Umbilical cord (tissue), 2 donors: Measurements from ENCODE around the gene PDE8B. TPM values are rescaled to one million over a fixed set of nuclear protein-coding genes. Genes with fewer than 3 reads are reported as not detected.

Experiments used
- DNase-seq: peaks from one replicate; pipeline ENCODE4 v3.0.0-alpha.2; 2015; ENCODE audit warnings: low spot score
- total RNA-seq: library from RNA; depleted of rRNA; stranded (reverse); fragments of >200 nt; gene quantifications from one replicate; pipeline ENCODE4 v1.2.3, GENCODE V29; 2014; ENCODE audit warnings: low replicate concordance; ENCODE audit not compliant: insufficient read depth

The PDE8B gene
- total RNA-seq, 1 donor from 2014 or later, result 5.8 TPM

DNA sequence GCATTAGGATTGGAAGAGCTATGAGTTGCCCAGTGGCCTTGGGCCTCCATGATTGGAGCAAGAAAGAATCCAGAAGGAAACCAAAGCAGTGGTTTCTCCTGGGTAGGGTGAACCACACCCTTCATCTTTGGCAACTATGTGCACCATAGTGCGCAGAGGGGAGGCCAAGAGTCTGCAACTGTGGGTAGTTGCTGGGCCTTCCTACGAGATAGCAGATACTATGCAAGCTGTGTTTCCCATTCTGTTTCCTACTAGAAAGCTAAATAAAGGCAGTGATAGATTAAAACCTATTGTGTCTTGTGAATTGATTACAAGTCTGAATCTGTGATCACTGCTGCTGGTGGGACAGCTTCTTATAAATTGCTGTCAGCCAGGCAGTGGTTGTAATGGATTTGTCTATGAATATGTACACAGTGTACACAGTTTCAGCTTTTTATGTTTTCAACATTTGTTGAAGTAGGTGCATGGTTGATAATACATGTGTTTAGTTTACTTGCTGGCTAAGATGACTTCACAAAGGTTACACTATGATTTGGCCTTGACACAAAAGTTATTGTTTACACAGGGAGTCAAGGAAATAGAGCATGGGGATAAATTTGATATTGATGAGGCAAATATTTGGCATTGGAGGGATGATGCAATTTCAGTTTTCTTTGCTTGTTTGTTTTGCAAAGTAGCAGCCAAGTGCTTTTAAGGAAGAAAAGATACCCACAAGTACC, 23.7 kb upstream of the PDE8B start:
- DNase-seq, result no peak

DNA sequence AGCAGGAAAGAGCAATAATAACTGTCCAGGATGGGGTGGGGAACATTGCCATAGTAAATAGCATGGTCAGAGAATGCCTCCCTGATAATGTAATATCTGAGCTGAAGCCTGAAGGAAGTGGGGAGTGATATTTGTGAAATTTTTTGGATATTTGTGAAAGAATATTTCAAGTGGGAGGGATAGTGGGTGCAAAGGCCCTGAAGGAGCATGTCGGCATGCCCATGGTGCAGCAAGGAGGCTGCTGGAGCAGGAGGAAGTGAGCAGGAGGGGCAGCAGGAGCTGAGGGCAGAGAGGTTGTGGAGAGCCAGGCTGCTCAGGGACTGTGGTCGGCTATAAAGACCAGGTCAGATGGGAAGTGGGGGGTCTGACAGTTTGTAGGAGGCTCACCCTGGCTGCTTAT, 21.1 kb upstream of the PDE8B start:
- DNase-seq, result no peak

DNA sequence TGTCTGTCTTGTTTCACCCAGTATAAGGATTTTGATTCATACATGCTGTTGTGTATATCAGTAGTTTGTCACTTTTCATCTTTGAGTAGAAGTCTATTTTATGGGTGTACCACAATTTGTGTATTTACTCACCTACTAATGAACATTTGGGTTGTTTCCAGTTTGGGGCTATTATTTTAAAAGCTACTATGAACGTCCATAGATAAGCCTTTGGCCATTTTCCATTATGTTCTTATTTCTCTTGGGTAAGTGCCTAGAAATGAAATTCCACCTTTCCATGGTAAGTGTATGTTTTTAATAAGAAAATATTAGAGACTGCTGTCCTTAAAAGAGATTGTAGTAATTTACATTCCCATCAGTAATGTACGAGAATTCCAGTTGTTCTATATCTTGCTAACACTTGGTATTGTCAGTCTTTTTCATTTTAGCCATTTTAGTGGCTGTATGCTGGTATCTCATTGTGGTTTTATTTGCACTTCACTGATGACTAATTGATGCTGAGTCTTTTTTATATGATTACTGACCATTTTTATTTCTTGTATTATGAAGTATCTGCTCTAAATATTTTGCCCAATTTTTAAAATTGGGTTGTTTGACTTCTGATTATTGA, 17.9 kb upstream of the PDE8B start:
- no peak for DNase-seq

DNA sequence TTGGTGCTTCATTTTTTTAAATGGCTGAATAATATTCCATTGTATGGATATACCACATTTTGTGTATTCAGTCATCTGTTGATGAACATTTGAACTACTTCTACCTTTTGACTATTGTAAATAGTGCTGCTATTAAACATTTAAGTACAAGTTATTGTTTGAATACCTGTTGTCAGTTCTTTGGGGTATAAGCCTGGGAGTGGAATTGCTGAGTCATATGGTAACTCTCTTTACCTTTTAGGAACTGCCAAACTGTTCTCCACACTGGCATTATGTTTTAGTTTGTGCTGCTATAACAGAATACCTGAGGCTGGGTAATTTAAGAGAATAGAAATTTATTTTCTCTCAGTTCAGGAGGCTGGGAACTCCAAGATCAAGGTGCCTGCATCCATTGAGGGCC, 15.7 kb upstream of the PDE8B start:
- no peak for DNase-seq

DNA sequence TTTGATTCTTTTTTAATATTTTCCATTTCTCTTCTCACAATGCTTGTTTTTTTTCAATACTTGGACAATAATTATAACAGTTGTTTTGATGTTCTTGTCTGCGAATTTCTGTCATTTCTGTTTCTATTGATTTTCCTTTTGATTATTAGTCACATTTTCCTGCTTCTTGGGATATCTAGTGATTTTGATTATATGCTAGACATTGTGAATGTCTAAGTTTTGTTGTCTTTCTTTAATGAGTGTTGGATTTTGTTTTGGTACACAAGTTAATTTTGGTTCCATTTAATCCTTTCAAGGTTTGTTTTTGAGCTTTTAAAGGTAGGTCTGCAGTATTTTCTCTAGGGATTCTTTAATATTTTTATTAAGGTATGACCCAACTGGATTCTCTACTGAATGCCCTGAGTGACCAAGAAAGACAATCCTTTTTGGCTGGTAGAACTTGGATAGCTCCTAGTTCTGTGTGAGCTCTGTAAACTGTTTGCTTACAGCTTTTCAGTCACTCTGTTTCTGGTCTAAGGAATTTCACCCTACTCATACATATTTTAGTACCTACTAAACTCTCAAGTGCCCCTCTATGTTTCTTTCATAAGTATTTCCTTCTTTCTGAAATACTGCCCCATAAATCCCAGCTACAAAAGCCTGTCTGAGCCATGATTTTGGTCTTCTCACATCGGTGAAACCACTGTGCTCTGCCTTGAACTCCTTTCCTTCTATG, 12.5 kb upstream of the PDE8B start:
- DNase-seq, result no peak

DNA sequence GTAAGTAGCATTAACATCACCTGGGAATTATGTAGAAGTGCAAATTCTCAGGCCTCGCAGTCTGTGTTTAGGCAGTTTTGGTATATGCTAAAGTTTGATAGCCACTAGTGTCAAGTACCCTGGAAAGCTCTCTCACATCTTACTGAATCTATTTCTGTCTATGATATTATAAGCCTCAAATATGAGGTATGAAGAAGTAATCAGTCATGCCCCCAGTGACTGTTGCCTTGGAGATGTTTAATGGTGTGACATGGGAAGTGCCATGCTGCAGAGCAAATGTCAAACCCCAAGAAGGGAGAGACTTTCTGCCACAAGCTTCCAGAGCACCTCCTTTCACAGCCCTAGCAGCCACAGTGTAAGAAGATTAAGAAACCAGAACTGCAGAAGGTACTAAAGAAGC, 9.8 kb upstream of the PDE8B start:
- DNase-seq, result no peak

DNA sequence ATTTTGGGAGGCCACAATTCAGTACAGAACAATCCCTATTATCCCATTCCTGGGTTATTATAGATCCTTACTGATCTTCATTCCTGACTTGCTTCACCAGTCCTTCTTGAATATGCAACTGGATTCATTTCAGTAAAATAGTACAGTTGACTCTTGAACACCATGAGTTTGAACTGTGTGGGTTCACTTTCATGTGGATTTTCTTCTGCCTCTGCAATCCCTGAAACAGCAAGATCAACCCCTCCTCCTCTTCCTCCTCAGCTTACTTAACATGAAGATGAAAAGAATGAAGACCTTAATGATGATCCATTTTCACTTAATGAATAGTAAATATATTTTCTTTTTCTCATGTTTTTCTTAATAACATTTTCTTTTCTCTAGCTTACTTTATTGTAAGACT, 8.3 kb upstream of the PDE8B start:
- DNase-seq, result no peak

DNA sequence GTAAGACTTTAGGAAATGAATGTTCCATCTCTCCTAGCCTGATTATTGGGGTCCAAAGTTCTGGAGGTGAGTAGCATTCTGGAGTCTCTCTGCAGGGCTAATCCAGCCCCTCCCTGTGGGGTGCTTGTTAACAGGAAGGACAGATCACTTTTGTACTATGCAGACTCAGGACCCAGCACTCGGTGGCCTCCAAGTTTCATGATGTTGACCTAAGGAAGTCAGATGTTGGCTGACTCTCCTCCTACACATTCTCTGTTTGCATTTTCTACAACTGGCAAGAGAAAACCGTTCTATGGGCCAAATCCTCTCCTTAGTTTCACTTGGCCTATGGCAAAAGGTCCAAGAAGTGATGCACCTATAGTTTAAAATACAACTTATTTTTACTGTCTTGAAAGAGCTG, 5.5 kb upstream of the PDE8B start:
- no peak for DNase-seq

DNA sequence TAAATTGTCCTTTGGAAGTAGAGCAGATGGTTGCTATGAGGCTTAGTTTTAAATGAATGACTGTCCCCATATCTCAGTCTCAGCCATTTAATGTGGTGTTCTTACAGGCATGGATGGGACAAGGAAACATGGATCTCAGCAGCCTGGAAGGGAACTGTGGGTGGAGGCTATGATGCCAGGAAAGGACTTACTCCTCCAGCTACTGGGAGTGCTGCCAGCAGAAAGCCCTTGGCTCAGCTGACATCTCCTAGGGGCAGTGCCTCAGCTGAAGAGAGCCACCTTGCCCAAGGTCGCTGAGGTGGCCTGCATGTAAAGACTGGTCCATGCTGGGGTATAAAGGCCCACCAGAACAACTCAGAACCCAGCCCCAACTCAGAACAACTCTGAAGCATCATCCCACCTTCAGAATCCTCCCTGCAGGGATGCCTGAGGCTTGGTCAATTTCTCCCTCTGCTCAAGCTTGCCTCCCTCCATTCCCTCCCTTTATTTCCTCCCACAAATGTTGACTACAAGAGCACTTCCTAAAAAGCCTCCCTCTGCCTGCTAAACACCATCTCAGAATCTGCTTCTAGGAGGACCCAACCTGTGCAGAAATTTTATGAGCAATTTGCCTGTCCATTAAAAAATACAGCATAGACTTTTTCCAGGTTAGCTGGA, 1.8 kb upstream of the PDE8B start:
- no peak for DNase-seq

DNA sequence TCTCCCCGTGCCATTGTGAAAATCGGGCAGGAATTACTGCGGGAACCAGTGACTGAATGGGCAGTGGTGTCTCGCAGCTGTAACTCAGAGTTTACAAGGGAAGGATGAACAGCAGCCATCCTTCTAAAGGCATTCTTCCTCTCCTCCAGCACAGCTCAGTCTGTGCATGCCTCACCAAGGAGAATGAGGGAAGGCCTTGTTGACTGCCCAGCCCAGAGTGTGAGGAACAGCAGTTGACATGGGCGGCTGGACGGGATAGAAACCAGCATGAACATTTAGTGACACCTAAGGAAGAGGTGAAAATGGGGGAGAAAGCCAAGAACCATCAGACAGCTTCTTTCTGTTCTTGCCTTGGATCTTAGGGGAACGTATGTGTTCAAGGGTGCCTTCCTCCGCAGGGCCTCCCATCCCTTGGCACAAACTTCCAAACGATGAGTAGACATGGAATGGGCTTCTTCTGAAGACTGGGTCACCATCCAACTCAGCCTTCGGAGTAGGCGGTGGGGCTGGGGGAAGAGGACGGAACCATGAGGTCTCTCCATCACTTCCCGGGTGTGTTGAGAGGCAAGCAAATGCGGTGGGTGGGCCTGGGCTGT, 887 bp upstream of the PDE8B start:
- no peak for DNase-seq

DNA sequence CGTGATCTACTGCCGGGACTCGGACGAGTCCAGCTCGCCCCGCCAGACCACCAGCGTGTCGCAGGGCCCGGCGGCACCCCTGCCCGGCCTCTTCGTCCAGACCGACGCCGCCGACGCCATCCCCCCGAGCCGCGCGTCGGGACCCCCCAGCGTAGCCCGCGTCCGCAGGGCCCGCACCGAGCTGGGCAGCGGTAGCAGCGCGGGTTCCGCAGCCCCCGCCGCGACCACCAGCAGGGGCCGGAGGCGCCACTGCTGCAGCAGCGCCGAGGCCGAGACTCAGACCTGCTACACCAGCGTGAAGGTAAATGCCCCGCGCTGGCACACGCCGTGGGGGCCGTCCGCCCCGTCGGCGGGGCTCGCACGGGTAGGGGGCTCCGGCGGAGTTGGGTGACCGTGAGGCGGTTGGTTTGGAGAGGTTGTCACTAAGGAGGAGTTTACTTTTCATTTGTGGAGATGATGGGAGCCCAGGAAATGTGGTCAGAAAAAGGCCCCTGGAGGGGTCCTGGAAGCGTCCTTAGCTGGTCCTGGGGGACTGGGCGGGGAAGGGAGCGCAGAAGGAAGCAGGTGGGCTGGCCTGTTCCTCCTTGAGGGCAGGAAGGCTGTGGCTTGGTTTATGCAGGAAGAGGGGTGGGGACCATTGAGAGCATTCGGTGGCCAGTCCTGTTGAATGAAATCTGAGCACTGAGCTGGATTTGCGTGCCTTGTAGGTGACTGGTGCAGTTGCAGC, 647 bp downstream of the PDE8B start:
- no peak for DNase-seq

DNA sequence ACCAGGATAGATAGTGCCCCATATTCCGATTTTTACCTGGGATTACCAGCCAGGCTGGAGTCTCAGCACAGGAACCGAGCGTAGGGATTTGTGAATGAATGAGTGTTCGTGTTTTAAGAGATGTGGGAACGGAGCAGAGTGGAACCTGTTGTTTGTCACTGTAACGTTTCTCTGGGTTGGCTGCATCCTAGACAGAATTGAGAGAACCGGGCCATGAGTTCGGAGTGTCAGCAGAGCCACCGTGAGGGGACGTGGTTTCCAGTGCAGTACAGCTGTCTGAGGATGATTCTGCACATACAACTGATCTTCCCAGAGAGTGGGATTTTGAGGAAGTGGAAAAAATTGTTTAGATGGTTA, 1.2 kb downstream of the PDE8B start:
- no peak for DNase-seq

DNA sequence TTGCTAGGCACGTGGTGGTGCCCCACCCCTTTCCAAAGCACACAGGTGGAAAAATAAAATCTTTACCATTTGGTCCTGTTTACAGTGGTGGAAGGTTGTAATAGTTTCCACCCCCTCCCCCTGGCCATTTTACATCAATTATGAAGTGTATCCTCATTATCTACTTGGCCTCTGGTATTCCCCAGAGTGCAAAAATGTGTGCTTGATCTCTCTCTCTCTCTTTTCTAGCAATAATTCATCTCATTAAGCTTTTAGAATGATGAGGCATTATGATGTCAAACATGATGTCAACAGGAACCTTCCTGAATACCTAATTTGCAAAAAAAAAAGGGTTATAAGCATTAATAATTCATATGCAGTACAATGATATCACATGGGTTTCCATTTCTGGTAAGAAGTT, 3.1 kb downstream of the PDE8B start:
- no peak for DNase-seq

DNA sequence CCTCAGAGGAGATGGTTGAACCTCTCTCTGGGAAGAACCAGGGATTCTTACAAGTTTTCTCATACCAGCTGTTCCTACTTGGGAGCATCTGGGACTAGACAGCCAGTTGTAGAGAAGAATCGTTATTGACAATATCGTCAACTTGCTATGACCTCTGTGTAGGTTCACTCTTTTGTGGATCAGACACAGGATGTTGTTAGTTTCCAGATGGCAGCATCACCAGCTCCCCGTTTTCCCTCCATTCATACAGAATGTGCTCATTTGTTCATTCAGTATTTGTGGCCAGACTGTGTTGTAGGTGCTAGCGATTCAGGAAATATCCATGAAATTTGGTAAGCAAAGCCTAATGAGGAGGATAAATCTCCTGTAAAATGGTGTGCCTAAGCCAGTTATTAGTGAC, 3.7 kb downstream of the PDE8B start:
- no peak for DNase-seq

DNA sequence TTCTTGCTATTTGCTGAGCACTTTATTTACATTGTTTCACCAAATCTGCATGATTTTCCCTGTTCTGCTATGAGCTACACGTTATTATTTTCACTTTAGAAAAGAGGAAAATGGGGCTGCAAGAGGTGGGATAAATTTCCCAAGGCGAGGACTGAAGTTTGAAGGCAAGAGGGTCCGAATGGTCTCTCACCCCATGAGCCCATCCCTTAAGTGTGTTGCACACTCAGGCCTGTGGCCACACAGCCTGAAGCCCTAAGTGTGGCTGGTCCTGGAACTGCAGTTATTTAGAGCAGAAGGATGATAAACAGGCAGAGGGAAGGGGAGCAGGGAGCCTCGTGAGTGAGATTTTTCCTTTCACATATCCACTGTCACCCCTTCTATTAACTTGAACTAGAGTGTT, 7.8 kb downstream of the PDE8B start:
- no peak for DNase-seq

DNA sequence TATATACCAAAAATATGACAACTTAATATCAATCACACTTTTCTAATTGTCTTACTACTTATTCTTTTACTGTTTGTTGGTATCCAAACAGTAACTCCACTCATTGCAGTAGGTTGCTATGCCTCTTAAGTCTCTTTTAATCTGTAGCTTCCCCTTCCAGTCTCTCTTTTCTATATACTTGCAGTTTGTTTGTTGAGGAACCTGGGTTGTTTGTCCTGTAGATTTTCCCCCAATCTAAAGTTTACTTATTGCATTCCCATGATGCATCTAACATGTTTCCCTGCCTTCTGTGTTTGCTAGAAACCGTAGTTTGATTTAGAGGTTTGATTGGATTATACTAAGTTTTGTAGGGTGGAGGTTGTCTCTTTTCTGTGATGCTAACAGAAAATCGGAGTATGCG, 10.6 kb downstream of the PDE8B start:
- DNase-seq, result no peak

DNA sequence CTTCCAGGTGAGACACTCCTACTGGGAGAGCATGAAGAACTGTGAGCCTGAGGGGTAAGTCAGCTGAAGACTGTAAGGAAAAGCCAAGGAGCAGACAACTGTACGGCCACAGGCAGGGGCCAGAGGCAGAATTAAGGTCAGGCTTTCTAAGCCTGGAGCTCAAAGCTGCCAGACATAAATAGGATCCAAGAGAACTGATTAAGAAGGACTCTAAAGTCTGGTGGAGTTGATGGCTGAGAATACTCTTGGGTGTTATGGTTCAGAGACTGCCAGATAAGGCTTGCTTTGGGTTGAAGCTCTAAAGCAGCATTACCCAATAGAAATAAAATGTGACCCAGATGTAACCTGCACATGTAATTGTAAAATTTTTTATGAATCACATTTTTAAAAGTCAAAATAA, 12.2 kb downstream of the PDE8B start:
- DNase-seq, result peak; percentile 64

DNA sequence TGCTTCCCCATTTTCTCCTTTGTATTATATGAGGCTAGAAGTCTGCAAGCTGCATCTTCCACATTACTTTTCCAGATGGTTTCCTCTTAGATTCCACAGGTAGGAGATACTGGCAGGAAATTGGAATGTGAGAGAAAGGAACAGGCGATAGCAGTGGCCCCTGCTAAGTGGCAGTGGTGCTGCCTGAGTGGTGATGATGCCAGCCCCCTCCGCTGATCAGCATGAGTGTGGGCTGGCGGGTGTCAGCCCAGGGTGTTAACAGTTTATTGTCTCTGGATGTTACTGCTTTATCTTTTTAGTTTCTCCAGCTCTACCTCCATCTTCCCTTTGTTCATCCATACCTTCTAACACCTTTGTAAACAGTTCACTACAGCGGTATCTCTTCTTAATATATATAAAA, 13.2 kb downstream of the PDE8B start:
- no peak for DNase-seq

DNA sequence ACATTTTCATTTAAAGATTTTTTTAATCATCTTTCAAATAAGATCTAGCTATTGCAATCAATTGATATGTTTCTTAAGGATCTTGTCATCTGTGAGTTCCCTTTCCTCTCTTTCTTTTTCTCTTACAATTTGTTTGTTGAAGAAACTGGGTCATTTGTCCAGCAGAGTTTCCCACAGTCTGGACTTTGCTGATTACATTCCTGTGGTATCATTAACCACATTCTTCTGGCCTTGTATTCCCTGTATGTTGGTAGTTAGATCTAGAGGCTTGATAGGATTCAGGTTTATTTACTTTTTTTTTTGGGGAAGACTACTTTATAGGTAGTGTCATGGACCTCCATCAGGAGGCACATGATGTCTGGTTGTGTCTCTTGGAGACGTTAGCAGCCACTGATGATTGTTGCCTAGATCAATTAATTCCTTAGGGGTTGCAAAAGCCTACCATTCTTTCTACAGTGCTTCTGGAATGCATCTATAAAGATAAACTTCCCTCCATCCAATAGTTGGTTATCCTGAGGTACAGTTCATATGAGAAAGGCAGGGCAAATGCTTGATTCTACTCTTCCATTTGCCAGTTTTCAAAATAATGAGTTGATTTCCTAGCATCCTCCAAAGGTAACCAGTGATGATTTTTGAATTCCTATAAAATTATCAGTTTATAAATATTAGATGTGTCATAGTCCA, 14.3 kb downstream of the PDE8B start:
- no peak for DNase-seq

DNA sequence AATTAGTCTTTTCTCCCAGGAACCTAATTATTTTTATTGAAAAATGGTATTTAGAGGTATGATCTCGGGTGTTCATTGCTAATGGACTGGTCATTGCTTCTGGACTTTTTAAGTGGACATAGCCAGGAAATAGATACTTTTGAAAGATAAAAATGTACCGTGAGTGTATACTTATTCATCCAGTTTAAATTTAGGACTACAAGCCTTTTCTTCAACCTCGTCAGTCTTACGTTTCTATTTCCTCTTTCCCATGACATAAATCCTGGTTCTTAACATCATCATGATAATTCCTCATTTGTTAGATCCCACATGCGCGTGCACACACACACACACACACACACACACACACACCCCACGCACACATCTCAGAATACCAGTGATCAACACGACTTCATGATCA, 15.1 kb downstream of the PDE8B start:
- no peak for DNase-seq

DNA sequence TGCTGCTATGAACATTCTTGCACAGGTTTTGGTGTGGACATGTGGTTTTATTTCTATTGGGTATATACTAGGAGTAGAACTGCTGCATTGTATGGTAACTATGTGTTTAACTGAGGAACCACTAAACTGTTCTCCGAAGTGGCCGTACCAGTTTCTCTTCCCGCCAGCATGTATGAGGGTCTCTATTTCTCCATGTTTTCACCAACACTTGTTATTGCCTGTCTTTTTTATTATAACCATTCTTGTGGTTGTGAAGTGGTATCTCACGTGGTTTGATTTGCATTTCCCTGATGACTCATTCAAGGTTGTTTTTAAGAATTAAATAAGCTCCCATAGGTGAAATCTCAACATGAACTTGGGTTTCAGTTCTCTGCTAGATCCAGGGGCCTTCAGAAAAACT, 19.4 kb downstream of the PDE8B start:
- DNase-seq, result no peak
